ENCODE data around the gene INSR. TPM values are rescaled to one million over a fixed set of nuclear protein-coding genes. Genes with fewer than 3 reads are reported as not detected.

The INSR gene
- total RNA-seq, 4 donors from 2014 or later, result 54.0 to 226 (median 71.1) TPM

GRCh38 chr19:7327802-7328201 lies 33.6 kb upstream of the INSR start:
- no peaks in the 10 kb centered on the region for H3K4me1 ChIP-seq
- intact Hi-C loops (cut with DNase I; ENCODE audit: low total_unique reads) (no loop called here), in situ Hi-C loops (cut with MboI; ENCODE audit: low sequenced_read_pairs in 4 of 4) (no loop called here)
- H3K4me3 ChIP-seq, result no peak overlapping the region
- DNase-seq (no peak), ATAC-seq (no peak)
- no peak for TF ChIP-seq POLR2A (IDR thresholded peaks at IDR 0.05)
- TF ChIP-seq CTCF (IDR thresholded peaks at IDR 0.05 in 4 of 5, conservative IDR thresholded peaks at IDR 0.05 in 1 of 5), result no peak
- H3K27me3 ChIP-seq, result peaks cover 0 to 3% (median 0%) of the 10 kb centered on the region in 3 donors
- H3K27ac ChIP-seq, result no peak overlapping the region
- H3K36me3 ChIP-seq, result no peaks in the 10 kb centered on the region
- no peaks in the 10 kb centered on the region for H3K9me3 ChIP-seq

GRCh38 chr19:7326105-7326877 lies 32.1 kb upstream of the INSR start:
- Histone ChIP-seq H3K4me3 (no peak overlapping the region), H3K36me3 (no peaks in the 10 kb centered on the region), H3K27me3 (peaks cover 0 to 3% (median 0%) of the 10 kb centered on the region in 3 donors), H3K9me3 (no peaks in the 10 kb centered on the region), H3K27ac (no peak overlapping the region), H3K4me1 (no peaks in the 10 kb centered on the region)
- in situ Hi-C loops (cut with MboI; ENCODE audit: low sequenced_read_pairs in 4 of 4) (no loop called here), intact Hi-C loops (cut with DNase I; ENCODE audit: low total_unique reads) (no loop called here)
- DNase-seq (no peak), ATAC-seq (no peak)
- TF ChIP-seq POLR2A (IDR thresholded peaks at IDR 0.05) (no peak), CTCF (IDR thresholded peaks at IDR 0.05 in 4 of 5, conservative IDR thresholded peaks at IDR 0.05 in 1 of 5) (peak in 1 of 5 experiments; percentile 20)

- no peak overlapping the region for H3K27ac ChIP-seq
- no peak for DNase-seq
- H3K4me1 ChIP-seq, result no peaks in the 10 kb centered on the region
- H3K27me3 ChIP-seq, result no peaks in the 10 kb centered on the region
- intact Hi-C loops (cut with DNase I; ENCODE audit: low total_unique reads) (no loop called here), in situ Hi-C loops (cut with MboI; ENCODE audit: low sequenced_read_pairs in 4 of 4) (no loop called here)
- H3K9me3 ChIP-seq, result no peaks in the 10 kb centered on the region
- H3K4me3 ChIP-seq, result no peak overlapping the region
- no peaks in the 10 kb centered on the region for H3K36me3 ChIP-seq
- TF ChIP-seq CTCF (IDR thresholded peaks at IDR 0.05 in 4 of 5, conservative IDR thresholded peaks at IDR 0.05 in 1 of 5), result no peak
- TF ChIP-seq POLR2A (IDR thresholded peaks at IDR 0.05), result no peak
- ATAC-seq, result no peak
These were observed 24.0 kb upstream of the INSR start for GRCh38 chr19:7318176-7318575.

- in situ Hi-C loops (cut with MboI; ENCODE audit: low sequenced_read_pairs in 4 of 4), result no loop called here
- Histone ChIP-seq H3K36me3 (no peaks in the 10 kb centered on the region), H3K9me3 (no peaks in the 10 kb centered on the region), H3K4me3 (no peak overlapping the region), H3K4me1 (no peaks in the 10 kb centered on the region), H3K27me3 (no peaks in the 10 kb centered on the region), H3K27ac (no peak overlapping the region)
- ATAC-seq (no peak), DNase-seq (no peak)
- intact Hi-C loops (cut with DNase I; ENCODE audit: low total_unique reads), result no loop called here
- TF ChIP-seq POLR2A (IDR thresholded peaks at IDR 0.05), result no peak
- no peak for TF ChIP-seq CTCF (IDR thresholded peaks at IDR 0.05 in 4 of 5, conservative IDR thresholded peaks at IDR 0.05 in 1 of 5)
These were observed 18.6 kb upstream of the INSR start for GRCh38 chr19:7312816-7313215.

Measured in gastrocnemius medialis (tissue), 4 donors.